HG03571 (cell line): ENCODE results near the gene PIAS1.
"Not testable (repeated sequence)": the region's sequence is repeated elsewhere in the genome, so short reads cannot be mapped to it uniquely, and the experiment has no call there.

Experiments used
- ATAC-seq: cut with Tn5 transposase; IDR thresholded peaks from one replicate; pipeline ENCODE4 v1.9.1; 2021; ENCODE audit not compliant: unreplicated experiment

PIAS1 gene

DNA sequence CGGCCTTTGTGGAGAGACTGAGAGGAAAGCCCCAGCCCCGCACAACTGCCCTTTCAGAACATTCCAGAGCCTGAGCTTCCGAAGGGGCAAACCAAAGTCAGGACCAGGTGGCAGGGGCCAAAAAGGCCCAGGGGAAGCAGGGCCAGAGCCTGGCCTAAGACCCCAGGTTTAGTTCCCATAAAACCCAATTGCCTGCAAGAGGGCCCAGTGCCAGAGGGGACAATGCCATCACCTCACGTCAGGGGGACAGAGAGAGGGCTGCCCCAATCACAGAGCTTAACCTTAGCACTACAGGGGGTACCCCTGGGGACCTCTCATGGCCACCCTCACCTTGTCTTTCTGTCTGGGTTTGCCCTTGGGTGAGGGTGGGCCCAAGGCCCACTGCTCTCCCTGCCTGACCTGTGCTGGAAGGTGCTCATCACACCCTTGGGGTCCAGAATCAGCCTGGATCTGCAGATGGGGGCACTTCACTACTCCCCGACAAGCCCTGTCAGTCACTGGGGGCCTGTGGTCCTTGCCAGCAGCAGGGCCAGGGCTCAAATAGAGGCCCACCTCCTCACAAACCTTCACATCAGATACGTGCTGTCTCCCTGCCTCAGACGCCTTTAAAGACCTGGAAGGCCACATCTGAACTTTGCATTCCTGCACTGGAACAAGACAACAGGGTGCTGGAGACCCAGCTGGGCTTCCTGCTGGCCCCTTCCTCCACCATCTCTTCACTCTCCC, 147.2 kb downstream of the PIAS1 start:
- no peak for ATAC-seq

DNA sequence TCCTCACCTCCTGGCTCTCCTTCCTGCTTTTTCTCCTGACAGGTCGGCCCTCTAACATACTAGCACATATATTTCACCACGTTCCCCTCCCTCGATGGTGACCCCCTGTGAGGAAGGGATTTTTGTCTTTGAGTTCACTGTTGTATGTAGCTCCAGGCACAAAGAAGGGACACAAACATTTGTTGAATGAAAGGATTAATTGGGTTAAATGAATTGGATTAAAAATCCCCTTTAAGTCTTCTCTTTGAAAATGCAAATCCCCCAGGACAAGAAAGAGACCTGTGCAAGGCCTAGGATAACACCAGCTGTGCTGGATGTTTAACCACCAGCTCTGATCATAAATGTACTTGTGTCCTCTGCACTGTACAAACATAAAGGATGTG, 147.8 kb downstream of the PIAS1 start:
- ATAC-seq, result no peak

DNA sequence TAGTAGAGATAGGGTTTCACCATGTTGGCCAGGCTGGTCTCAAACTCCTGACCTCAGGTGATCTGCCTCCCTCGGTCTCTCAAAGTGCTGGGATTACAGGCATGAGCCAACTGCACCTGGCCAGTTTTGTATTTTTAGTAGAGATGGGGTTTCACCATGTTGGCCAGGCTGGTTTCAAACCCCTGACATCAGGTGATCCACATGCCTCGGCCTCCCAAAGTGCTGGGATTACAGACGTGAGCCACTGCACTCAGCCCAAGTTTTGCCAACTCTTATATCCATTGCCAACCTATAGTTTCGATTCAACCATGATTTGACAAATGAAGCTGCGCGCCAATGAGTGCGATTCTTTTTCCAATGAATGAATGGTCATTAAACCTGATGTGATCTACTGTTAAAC, 148.9 kb downstream of the PIAS1 start:
- ATAC-seq, result not testable (repeated sequence)

GRCh38 chr15:68203486-68203885, 149.4 kb downstream of the PIAS1 start:
- ATAC-seq, result no peak

DNA sequence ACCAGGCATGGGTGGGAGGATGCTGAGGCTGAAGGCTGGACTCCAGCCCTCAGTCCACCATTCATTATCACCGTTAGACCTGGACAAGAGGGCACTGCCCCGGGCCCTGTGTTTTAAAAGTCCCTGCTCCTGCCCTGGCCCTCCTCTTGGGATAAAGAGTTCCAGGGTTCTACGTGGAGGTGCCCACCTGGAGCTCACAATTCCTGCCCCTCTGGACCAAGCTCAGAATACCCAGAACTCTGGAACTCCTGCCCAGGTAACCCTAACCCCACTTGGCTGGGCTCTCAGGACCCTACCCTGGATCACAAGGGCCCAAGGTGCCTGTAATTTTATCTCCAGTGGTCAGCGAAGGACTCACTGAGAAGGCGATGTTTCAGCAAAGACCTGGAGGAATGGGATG, 149.8 kb downstream of the PIAS1 start:
- ATAC-seq, result no peak

DNA sequence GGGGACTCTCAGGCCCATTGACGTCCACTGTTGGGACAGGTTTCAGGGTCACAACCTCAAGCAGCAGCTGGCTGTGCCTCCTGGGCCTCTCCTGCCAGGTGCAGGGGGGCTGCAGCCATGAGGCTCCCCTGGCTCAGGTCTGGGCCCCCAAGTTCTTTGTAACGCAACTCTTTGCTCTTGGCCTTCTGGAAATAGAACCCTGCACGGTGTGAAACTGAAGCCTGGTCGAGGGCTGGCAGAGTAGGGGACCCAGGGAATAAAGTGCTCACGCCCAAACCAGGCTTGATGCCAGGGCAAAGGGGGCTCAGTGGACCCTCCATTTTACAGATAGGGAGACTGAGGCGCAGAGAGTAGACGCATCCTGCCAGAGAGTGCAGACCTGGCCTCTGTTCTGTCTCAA, 150.2 kb downstream of the PIAS1 start:
- ATAC-seq, result no peak

DNA sequence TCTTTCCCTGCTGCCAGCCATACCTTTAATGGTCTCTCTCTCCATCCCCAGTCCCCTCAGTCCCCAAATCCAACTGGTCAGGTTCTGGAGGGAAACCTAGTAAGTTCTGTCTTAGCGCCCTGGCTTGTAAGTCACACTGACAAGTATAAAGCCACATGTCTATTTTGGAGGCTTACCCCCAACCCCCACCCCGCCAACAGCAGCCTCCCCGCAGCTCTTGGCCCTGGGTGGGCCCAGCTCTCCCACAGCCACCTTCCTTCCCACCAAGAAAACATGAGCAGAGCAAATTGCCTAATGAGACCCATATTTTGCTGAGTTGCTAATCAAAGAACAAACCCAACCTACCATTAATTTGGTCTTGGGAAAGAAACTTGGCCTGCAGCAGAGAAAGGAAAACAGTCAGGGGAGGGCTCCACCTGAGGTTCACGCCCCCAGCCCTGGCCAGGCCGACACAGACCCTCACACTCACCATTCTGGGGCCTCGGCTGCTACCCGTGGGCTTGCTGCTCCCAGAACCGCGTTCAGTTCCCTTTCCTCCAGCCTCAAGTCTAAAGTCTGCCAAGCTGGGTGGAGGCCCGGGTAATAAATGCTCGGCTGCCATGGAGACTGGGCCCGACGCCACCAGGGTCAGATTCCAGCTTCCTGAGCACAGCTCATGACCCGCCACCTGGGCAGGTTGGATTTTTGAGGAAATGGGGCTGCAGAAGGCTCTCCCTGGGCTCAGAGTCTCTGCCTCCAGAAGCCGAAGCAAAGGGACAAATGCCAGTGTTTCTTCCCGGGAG, 150.9 kb downstream of the PIAS1 start, which contains the start of gene CALML4:
Gene CALML4, minus strand, starts transcription at position 557 of the 782 bp plus-strand sequence. Its CDS starts 85 bp downstream, at position 472.
- ATAC-seq, result no peak

DNA sequence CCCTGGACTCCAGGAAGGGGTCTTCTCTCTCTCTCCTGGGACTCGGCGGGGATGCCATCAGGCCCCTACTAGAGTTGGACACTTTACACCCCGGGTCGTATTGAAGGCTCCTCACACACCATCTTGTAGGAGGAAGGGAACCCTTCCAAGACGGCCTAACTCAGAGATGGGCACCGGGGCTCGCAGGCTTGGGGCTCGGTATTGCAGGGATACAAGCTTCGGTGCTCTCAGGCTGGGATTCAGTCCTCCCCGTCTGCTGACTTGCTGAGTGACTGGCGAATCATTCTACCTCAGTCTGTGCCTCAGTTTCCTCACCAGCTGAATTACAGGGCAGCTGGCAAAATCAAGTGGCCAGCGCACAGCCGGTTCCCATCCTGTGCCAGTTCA, 151.4 kb downstream of the PIAS1 start:
- no peak for ATAC-seq

DNA sequence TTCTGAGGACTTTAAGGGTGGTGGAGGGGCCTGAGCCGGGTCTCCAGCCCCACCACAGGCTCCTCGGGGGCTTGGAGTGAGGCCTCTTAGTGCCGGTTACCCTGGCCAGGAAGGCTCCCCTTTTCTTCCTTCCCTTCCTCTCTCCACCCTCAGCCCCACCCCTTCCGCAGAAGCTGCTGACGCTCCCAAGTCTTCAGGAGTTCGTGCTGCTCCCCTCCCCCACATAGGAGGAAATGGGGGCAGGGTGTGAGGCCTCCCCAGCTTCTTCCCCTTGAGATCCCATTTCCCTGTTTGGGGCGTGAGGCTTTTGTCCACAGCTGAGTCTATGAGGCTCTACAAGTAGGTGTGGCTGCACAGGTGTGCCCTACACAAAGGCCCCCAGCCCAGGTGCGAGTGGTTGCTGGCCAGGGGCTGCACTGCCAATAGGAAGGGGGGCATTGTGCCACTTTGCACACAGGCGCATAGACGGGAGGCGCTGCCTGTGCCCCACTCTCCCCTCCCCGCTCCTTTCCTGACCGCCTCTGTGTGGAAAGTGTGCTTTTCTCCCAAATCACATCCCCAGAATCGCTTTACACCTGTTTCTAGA, 151.9 kb downstream of the PIAS1 start:
- ATAC-seq, result no peak

DNA sequence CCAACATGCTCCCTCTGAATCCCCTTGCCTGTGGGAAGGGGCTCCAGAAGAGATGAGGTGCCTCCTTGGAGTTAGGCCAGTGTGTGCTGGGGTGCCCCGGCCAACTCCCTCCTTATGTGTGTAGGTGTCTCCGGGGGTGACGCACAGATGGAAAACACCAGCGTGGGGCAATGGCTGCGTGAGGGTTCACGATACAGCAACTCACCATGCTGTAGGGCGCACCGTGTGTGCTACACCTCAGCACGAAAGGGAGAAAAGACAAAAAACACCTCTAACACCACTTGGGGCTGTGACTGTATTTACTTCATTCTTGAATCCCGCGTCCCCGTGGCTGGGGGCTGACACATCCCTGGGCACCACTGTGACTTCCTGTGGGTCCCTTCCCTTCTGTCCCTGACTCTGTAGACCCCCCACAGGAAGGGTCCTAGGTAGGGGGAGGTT, 152.6 kb downstream of the PIAS1 start:
- ATAC-seq, result no peak

GRCh38 chr15:68207176-68207935, 153.2 kb downstream of the PIAS1 start:
- no peak for ATAC-seq

GRCh38 chr15:68208136-68208535, 154.0 kb downstream of the PIAS1 start:
- no peak for ATAC-seq

DNA sequence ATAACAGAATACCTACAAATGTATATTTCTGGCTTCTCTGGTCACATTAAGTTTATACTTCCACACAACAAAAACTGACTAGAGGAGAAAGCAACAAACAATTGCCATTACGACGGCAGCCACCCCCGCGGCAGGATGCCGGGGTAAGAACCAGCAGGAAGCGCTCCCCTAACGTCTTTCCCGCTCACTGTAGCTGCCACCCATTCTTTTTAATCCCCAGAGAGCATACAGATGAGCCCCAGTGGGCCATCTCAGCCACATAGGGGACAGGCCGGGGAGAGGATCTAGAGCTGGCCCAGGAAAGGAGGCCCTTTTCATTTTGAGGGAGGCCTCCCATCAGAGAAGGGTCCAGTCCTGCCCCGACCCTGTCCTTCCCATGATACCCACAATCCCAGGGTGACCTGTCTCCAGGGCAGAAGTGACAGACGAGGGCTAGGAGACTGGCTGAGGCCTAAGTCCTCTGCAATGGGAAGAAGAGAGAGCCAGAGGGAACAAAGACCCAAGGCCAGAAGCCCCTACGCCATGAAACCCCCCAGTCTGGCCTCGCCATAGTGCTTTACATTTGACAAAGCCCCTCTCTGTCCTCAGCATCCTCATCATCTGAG, 154.6 kb downstream of the PIAS1 start:
- no peak for ATAC-seq

- no peak for ATAC-seq
Measured at GRCh38 chr15:68209272-68209671, 155.2 kb downstream of the PIAS1 start.

DNA sequence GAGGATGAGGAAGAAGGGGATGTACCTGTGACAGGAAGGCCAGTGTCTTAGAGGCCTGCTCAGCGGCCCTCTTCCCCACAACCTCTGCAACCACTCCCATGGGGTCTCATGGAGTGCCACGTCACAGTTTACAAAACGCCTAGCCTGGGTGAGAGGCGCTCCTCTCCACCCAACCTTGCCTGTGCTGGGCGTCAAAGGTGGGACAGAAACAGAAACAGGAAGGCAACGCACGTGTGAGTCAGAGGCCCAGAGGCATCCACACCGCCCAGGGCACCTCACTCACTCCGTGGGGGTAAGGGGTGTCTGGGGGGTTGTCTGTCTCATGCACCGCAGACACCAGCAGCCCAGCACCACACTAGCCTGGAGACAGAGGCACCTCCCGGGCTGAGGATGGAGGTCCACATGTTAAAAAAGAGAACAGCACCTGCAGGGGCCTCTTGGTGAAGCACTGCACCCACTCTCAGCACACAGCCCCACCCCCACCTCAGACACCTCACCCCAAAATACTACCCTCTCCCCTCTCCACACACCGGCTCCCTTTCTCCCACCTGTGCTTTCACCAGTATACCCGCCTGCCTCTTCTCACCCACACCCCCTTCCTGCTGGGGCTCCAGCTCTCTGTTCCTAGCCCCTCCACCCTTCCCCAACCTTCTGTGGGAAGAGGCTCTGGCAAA, 155.8 kb downstream of the PIAS1 start:
- no peak for ATAC-seq

DNA sequence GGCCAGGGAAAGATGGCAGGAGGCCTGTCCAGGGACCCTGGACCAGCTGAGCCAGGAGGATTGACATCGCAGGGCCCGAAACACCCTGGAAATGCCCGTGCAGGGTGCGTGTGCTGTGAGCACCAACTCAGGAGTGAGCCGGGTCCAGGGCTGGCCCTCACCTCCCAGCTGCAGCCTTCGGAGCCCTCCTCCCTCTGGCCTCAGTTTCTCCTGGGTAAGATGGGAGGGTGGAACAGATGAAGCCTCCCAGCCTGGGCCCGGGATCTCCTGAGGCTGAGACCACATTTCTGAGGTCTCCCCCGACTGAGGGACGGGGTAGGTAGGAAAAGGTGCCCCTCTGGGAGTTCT, 156.3 kb downstream of the PIAS1 start:
- ATAC-seq, result no peak

DNA sequence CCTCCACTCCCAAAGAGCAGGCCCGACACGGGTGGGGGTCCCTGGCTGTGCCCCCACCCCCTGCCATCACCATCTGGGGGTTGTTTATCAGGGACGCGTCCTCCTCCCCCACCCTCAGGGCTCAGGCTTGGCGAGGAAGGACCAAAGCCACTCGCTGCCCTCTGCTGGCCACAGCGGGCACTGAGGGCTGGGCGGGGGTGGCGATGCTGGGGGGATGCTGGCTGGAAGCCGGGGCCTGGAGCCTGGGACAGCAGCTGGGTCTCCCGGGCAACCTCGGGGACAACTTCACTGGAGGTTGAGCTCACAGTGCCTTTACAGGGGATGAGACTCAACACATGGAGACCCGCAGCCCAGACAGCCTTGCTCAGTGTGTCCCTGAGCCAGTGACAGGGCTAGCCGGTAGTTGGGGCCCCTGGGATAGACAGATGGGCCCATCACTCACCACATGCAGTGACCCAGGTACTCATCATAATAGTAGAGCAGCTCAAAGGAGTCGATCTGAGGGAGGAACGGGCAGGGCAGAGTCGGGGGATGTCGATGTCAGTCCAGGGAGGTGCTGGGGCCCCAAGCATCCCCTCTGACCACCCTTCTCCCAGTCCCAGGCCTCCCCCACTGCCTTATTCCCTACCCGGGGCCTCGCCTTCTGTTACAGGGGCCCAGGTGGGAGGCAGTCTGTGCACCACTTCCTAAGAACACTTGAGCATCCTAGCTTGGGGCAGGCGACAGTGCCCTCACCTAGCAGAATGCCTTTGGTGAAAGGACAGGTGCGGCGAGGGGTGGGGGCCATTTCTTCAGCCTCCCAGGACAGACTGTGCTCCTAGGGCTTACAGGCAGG, 156.9 kb downstream of the PIAS1 start:
- no peak for ATAC-seq

- ATAC-seq, result no peak
Measured at GRCh38 chr15:68211656-68212320, 157.7 kb downstream of the PIAS1 start.

- ATAC-seq, result not testable (repeated sequence)
Measured at GRCh38 chr15:68213491-68213845, 159.4 kb downstream of the PIAS1 start.
